NCI-H82 treated with DMSO at 0.1 percent for 48 hours (cell line): ENCODE results near the gene KLHL25.
"Not testable (repeated sequence)": the region's sequence is repeated elsewhere in the genome, so short reads cannot be mapped to it uniquely, and the experiment has no call there.

Experiments used
- DNase-seq: peaks from one replicate; lab custom pipeline; 2025; ENCODE audit not compliant: unreplicated experiment; lab: John Stamatoyannopoulos, UW

The KLHL25 gene

DNA sequence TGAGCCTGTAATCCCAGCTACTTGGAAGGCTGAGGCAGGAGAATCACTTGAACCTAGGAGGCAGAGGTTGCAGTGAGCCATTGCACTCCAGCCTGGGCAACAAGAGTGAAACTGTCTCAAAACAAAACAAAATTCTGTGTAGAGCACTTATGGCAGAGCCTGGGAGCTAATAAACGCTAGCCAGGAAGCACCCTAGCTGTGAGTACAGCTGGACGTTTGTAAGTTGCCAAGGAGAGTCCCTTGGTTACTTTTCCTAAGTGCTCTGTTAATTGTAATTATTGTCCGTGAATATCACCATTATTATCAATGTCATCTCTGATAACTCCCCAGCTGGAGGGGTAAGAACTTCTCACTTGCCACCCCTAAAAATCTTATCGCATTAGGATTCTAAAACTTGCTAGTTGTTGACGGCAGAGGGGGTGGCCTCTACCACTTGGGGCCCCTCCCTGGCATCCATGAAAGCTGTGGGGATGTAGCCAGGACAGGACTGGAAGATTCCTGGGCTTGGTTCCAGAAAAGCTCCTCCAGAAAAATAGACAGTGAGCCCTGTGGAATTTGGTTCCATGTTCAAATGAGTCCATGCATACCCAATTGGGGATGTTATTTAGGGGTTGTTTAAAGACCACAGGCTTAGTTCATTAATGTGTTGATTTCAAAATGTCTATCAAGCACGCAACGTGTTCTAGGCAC, 9.9 kb upstream of the KLHL25 start:
- no peak for DNase-seq

DNA sequence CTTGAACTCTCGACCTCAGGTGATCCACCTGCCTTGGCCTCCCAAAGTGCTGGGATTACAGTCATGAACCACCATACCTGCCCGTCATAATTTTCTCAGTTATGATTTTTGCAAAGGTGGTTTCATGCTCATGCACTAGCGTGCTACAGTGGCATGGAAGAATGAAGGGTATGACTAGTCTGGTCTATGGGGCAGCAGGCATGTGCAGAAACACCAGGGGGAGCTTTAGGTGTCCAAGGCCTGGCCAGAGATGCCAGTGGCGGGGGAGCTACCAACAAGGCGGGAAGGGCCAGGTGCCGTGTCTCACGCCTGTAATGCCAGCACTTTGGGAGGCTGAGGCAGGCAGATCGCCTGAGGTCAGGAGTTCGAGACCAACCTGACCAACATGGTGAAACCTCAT, 7.9 kb upstream of the KLHL25 start:
- not testable (repeated sequence) for DNase-seq

DNA sequence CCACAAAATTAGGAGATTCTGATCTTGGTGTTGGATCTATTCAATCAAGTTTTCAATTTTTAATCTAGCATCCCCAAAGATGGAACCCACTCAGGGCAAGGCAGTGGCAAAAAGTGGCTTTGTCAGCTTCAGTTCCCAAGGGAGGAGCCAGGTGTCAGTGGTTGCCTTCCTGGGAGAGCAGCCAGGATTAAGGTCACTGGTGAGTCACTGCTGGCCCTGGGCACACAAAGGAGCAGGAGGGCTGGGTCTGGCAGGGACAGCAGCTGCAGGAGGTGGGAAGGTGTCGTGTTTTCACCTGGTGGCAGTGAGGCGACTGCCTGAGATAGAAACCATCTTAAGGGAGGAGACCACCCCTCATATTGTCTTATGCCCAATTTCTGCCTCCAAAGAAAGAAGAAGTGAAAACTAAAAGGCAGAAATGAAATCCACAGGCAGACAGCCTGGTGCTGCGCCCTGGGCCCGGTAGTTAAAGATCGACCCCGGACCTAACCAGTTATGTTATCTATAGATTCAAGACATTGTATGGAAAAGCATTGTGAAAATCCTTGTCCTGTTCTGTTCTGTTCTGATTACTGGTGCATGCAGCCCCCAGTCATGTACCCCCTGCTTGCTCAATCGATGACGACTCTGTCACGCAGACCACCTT, 5.9 kb upstream of the KLHL25 start:
- DNase-seq = peak; percentile 41

DNA sequence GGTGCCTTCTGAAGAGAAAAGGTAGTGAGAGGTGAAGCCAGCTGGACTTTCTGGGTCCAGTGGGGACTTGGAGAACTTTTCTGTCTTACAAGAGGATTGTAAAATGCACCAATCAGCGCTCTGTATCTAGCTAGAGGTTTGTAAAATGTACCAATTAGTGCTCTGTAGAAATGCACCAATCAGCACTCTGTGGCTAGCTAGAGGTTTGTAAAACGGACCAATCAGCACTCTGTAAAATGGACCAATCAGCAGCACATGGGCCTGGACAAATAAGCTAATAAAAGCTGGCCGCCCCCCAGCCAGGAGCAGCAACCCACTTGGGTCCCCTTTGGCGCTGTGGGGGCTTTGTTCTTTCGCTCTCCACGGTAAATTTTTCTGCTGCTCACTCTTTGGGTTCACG, 1.6 kb upstream of the KLHL25 start:
- DNase-seq = not testable (repeated sequence)

DNA sequence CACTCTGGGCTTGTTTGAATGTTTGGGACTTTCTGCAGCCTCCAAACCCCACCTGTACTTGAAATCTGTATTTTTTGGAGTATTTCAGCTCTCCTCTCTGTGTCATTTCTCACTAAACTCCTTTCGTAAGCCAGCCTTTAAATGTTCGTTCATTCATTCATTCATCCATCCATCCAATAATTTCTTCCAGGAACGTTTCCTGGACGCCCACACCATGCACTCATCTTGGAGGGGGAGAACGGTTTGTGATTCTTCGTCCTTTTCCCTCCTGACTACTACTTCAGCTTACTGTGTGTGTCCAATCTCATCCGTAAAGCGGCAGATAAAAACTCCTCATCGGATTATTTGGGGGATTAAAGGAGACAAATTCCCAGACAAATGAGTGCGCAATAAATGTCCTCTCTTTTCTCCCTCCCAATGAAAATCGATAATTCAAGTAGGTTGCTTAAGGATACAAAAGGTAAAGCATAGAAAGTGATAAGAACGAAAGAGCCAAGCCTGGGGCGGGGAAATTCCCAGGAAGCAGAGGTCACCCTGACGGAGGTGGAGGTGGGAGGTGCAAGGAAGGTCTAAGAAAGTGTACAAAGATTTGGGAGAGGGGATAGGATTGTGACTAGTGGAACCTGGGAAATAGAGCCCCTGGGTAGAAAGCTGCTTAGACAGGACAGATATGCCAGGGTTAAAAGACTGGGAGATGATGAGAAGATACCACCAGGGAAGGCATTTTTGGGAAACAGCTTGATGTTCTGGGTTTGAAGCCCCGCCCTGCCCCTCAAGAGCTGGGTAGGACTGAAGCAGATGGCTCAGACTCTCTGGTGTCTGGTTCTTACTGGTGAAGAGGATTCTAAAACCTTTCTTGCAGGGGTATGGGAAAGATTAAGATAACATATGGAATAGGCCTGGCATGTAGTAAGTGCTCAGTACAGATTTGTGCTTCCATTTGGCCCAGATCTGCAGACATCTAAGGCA, 896 bp upstream of the KLHL25 start:
- DNase-seq = peak; percentile 90

DNA sequence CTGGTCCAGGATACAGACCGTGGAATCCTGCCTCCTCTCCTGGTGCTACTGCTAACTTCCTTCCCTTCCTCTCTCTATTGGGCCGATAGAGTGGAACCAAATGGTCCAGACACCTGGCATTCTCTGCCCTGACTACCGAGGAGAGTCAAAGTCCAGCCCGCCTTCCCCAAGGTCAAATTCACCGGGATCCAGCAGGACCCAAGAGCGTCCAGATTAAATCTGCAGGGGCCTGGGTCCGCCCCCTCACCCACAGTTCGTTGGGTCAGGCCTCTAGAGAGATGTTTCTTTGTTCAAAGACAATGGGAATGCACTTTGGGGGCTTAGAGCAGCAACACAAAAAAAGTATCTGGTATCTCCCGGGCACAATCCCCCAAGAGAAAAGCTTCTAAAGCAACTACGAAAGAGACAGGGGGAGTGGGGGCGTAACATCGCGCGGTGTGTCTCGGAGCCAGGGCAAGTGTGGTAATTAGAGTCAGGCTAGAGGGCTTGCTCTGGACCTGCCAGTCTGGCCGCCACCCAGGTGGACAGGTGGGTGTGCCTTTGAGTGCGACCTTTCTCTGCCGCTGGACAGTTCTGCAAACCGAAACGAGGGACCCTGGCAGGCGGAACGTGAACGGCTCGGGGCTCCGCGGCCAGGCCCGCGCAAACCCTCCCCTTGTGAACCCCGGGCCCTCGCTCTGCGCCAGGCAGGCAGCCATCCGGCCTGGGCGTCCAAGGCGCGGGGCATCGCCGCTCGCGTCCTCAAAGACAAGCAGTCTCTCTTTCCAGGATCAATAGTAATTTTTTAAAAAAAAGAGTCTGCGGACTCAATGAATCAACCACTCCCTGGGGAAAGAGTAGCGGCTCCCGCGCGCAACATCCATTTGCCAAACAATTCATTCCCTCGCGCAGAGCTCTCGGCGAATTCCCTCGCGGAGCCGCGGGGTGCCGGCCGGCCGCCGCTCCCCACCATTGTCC, 806 bp downstream of the KLHL25 start:
- DNase-seq = no peak

DNA sequence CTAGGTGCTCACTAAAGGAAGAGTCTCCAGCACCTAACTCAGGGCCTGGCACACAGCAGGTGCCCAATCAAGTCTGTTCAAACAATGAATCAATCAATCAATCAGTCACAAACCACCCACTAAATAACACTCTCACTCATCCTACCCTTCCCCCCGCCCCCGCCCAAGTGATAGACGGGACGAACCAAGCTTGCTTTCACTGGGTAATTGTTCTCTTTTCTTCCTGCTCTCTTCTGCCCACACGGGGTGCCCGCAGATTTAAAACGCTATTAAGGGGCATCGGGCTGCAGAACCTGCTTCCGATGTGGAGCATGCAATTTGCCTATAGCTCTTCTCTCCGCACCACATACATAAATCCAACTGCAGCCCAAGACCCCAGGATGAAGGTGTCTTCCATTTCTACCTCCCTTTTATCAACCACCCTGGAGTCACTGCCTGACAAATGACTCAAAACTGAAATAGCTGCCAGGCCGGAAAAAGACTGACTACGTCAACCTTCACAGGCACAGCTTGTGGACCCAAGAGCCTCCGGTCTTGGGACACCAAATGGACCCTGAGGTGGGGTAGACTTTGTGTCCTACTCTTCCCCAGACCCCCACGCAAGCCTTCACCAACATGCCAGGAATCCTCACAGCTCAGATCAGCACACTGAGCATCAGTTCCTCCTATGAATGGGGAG, 1.7 kb downstream of the KLHL25 start:
- no peak for DNase-seq

DNA sequence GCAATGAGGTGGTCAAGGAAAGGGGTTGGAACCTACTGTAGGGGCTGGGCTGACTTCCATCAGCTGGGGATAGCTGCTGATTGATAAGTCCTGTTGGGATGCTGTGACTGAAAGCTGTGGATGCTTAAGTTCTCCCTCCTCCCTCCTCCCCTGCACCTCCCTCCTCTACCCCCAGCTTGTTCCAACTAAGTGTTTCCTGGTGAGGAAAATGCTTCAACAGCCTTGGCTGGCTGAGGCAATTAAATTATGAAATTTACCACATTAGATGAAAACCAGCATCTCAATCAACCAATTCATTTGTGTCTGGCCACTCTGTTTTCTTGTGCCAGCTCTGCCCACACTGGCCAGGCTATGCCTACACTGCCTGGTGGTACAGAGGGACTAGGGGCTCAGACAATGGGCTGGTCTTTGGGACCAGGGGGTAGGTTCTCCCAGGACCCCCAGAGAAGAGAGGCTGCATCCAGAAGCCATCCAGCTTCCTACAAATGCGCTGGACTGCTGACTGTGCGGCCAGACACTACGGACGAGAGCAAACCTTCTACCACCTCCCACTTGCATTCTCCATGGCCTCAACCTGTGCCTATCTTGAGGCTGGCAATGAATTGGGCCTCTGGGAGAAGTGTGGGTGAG, 2.5 kb downstream of the KLHL25 start:
- DNase-seq = no peak

DNA sequence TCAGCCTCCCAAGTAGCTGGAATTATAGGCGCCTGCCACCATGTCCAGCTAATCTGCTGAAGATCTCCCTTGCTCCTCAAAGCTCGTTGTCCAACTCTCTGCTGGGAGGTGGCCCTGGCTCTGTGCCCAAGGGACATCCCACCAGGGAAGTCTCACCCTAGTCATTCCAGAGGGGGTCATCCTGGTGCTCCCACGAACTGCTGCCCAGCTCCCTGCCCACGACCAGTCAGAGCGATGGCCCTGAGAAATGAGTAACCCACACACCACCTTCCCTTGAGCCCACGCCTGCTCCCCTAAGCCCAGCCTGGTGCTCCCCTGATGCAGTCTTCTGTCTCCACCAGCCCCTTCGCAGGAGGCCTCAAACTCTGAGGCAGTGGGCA, 5.2 kb downstream of the KLHL25 start:
- DNase-seq = no peak

DNA sequence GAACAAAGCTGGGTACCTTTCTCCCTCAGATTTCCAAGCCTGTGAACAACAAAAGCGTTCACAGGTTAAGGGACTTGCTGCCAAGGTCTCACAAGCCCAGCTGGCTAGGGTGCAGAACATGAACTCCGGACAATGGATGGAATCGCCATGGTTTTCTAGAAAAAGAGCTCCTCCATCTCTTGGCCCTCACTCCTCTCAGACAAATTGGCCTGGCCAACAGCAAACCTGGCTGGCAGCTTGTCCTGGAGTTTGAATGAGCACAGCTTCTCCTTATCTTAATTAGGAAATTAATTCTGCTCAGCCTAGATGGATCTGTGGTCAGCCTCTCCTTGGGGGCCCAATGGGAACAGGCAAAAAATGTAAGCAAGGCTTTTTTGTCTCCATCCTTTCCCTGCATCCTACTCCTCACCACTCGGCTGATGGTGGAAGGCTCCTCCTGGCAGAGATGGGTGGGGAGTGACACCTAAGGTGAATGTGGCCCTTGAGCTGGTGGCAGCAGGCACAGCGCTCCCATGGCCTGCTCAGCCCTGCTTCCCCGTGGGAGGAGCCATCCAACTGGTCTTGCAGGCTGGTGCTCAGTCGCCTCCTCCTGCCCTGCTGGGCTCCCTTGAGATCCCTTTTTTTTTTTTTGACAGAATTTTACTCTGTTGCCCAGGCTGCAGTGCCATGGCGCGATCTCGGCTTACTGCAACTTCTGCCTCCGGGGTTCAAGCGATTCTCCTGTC, 5.8 kb downstream of the KLHL25 start:
- no peak for DNase-seq

DNA sequence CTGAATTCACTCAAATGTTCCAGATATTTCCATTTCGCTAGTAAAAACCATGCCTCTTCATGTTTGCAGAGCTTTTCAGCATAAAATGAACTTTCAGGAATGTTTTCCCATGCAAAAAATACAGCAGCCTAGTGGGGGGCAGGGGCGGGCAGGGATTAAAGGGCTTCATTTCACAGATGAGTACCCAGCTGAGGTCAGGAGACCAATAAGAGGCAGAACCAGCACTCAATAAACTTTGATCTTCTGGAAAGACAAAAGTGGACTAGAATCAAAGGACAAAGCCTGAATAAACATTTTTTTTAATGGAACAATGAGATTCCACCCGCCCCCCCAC, 8.0 kb downstream of the KLHL25 start:
- DNase-seq = no peak

DNA sequence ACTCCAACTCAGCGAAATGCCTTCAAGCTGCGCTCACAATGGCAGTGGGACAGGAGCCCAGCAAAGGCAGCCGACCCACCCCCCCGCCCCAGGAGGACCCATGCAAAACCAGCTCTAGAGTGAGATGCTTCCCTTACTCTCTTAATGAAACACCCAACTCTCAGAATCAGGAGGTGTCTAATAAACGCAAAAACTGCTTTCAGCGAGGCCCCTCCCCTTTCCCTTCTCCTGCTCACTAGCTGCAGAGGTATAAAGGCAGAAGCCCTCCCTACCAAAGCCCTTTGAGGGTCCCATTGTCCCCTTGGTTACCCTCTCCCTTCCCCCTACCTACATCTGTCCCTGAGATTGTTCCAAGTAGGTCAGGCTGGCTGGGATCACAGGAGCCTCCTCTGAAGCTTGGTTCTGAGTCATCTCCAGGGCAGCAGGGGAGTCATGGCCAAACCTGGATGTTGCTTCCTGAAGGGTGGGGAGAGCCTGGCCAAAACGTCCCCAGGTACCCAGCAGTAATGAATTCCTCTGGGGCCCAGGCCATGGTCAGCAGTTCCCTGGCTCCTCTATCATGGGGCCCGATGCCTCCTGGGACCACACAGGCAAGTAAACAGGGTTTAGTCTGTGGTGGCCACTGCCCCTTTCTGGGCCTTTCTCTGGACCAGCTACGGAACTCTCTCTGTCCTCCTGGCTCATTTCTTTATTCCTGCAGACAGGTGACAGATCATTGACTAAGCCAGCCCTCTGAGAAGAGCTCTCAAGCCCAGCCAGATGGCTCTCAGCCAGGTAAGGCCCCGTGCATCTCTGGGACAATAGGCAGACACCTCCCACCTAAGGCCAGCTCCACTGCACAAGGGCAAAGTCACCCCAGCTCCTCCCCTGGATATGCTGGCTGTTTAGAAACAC, 8.6 kb downstream of the KLHL25 start:
- peak; percentile 3 for DNase-seq

DNA sequence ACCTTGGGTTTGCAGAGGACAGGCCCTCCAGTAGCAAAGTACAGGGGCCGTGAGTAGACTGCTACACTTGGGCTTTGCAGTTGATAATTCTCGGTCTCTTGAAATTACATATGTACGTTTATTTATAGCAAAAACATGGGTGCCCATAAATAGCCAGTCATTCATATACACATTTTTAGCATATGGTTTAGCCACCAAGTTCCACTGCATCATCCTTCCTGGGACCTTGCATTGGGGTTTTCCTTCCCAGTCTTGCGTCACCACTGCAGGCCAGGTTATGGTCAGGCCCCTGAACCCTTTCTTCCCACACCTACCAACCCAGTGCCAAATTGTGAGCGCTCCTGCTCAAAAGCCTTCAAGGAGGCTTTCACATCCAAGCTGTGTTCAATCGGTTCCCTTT, 12.7 kb downstream of the KLHL25 start:
- DNase-seq = no peak

DNA sequence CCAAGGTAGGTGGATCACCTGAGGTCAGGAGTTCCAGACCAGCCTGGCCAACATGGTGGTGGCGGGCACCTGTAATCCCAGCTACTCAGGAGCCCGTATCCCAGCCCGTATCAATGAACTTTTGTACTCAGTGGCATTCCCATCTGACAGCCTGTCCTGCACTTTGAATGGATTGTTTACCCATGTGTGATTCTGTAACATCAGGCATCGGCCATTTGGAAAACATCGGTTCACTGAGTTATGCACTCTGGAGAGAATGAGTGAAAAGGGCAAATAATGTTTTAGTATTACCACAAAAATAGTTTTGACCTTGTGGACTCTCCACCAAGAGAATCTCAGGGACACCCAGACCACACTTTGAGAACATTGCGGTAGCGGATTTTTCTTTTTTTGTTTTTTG, 13.6 kb downstream of the KLHL25 start:
- DNase-seq = no peak

DNA sequence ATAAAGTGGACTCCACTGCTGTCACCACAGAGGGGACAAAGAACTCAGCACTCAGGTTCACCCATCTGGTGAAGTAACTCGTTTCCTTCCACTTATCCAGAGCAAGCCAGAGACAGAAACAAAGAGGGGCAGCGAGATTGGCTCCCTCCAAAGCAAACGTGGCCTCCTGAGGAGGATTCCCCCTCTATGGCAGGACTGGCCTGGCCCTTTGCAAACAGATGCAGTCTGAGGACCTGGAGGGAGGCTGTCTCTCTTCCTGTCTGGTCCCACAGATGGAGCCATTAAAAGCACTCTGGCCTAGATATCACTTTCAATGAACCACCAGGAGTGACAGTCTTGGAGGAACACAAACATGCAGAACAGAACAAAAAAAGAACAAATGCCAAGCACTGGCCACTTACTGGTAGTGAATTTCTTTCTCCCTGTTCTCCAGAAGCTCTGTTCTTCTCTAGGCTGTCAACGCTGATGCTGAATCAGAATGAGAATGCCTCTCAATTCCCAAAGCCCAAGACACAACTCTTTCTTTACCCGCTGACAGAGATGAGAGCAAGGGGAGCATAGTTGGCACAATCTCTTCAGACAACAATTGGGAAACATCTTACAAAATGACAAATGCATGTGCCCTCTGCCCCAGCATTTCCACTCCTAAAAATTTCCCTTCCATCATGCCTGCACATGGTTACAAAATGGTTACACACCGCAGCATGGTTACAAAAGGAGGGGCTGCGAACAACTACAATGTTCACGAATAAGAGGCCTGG, 14.3 kb downstream of the KLHL25 start:
- no peak for DNase-seq

DNA sequence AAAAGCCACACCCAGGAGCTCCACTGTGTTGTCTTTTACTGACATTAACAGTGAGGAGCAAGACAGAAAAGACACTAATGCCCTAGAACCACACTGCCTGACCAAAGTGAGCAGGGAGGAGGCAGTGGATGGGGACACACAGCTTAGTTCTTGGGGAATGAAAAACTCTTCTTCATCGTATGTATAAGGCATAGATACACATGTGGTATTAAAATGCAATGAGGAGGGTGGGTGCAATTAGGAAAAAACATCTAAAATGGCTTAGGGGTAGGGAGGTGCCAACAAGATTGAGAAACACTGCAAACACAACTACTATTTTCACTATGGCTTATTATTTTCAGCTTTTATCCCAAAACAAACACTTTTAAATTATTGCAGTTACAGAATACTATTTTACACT, 15.5 kb downstream of the KLHL25 start:
- DNase-seq = no peak

DNA sequence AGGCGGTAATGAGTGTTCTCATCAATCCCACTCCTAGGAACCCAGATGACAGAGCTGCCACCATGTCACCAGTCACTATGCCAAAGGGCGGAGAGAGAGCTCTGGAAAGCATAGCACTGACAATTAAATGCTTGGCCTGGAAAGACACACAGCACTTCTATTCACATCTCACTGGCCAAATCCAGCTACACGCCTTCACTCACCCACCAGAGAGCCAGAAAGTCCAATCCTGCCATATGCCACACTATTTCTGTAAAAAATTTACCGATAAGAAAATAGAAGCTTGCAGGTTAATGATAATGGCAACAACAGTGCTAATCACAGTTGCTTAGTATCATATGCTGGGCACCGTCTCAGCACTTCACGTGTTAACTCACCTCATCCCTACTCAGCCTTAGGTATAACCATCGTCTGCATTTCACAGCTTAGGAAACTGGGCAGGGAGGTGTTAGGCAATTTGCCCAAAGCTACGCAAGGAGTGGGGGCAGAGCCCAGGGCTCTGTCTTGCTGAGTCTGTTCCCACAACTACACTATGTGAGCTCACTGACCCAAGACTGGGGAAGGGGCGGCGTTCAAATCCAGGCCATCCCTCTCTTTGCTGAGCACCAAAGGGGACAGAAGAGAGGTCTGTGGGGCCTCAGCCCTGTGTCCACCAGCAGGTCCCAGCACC, 16.5 kb downstream of the KLHL25 start:
- no peak for DNase-seq
